NCI-H2227 treated with DMSO at 0.1 percent for 48 hours (cell line): ENCODE data around the gene CD2BP2.
"Not testable (repeated sequence)": the region's sequence is repeated elsewhere in the genome, so short reads cannot be mapped to it uniquely, and the experiment has no call there.

Experiments used
- DNase-seq: peaks from one replicate; lab custom pipeline; 2025; lab: John Stamatoyannopoulos, UW

Gene CD2BP2

DNA sequence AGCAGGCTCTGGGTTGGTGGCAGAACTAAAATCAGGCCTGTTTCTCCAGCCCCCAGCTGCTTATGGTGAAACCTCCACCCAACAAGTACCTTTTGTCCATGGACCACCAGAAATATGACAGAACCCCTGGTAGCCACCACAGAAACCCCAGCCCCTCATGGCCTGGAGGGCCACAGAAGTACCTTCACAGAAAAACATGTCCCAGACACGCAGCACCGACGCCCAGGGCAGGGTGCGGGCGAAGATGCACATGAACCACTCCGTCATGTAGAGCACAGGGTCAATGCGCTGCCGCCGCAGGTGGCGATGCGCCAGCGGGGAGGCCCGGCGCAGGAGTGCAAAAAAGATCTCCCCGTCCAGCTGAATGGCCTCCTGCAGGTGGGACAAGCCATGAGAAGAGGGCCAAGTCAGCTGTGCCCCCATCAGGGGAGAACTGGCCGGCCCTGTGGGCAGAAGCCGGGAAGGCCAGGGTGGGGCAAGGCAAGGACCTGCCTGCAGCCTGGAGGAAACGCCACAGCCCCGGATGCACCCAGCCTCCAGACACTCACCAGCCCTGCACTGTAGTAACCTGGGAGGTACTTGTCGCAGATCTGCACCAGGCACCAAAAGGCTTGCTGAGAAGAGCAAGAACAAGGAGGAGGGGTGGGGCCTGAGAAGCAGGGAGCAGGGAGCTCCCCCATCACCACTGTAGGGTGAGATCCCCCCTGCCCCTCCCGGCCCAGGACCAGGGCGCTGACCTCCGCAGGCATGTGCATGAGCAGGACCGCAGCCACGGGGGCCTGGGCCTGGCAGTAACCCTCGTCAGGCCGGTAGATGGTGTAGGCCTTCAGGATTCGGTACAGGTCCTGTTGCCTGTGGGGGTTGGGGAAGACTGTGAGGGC, 4.1 kb upstream of the CD2BP2 start:
- DNase-seq, result no peak

DNA sequence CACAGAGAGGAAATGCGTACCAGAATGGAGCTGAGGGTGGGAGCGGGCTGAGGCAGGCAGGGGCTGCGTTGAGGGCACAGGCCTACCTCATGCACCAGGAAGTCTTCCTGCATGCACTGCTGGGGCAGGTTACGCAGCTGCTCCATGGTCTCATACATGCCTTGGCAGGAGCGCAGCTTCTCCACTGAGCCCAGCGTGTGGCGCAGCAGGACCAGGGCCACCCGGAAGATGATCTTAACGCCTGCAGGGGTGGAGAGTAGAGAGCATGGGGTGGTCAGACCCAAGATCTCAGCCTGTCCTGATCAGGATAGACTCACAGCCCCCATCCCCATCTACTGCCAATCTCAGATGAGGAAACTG, 3.4 kb upstream of the CD2BP2 start:
- DNase-seq, result no peak

DNA sequence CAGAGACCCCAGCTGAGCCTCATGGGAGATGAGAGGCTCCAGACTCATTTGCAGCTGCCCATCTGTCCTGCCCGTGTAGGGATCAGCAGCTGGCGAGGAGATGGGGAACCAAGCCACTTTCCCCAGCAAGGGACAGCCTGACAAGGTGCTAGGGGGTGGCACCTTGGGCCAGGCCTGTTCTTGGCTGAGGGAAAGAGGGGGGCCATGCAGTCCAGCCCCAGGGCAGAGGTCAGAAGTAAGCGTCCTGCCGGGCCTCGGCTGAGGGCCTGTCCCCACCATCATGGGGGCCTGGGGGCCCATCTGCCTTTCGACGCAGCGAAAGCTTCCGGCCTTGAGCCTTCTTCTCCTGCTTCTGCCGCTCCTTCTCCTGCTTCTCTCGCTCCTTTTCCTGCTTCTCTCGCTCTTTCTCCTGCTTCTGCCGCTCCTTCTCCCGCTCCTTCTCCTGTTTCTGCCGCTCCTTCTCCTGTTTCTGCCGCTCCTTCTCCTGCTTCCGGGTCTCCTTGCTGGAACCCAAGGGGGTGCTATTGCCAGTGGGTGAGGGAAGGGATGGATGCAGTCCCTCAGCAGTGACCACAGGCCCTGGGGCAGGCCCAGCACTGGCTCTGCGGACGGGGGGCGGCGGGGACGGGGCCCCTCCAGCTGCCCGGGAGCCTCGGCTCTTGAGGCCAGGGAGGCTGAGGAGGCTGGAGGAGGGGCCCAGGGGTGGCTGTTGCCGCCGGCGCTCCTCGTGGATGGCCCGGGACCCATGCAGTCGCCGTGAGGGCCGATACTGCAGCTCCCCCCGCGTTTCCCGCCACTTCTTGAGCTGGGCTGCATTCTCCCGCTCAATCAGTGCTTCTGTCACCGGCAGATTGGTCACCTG, 2.8 kb upstream of the CD2BP2 start:
- DNase-seq, result no peak

DNA sequence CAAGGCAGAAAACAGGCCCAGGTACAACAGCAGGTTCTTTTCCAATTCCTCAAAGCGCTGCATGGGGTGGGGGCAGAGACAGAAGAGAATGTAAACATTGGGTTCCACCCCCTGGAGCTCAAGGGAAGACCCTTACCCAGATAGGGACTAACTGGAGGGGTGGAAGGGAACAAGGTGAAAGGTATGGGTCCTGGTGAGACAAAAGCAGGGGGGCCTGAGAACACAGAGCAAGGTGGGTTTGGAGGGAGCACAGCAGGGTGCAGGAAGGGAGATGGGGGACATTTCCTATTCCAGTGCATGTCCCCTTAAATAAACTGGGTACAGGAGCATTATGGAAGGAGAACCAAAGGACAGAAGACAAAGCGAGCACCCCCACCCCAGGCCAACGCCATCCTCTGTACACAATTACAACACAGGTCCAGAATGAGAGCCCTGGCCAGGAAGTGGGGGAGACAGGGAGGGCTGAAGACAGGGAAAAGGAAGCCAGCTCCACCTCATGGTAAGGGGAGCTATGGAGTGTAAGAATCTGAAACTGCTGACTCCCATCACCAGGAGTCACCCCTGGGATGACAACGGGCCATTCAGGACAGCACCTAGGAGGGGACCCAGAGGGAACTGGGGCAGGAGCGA, 2.1 kb upstream of the CD2BP2 start:
- DNase-seq, result no peak

- peak; percentile 55 for DNase-seq
Measured at GRCh38 chr16:30356401-30357084, 1.4 kb upstream of the CD2BP2 start.

DNA sequence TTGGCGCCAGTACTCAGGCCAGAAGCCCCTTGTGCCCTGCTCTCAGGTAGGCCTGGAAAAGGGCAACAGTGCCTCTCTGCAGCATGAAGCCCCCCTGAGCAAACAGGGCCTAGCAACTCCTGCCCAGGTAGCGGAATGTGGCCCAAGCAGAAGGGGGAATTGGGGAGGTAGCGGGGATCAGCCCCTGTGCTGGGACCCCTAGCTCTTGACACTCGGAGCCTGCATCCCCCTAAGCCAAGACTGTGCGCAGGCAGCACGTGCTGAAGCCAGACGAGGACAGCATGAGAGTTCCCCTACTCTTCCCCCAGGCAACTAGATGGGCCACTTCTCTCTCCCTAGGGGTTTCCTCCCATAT, 823 bp upstream of the CD2BP2 start:
- DNase-seq, result no peak

- no peak for DNase-seq
Measured at GRCh38 chr16:30354423-30355143, 525 bp downstream of the CD2BP2 start.

GRCh38 chr16:30353438-30354129, 1.5 kb downstream of the CD2BP2 start:
- DNase-seq, result no peak

- DNase-seq, result no peak
Measured at GRCh38 chr16:30352488-30353401, 2.4 kb downstream of the CD2BP2 start.

DNA sequence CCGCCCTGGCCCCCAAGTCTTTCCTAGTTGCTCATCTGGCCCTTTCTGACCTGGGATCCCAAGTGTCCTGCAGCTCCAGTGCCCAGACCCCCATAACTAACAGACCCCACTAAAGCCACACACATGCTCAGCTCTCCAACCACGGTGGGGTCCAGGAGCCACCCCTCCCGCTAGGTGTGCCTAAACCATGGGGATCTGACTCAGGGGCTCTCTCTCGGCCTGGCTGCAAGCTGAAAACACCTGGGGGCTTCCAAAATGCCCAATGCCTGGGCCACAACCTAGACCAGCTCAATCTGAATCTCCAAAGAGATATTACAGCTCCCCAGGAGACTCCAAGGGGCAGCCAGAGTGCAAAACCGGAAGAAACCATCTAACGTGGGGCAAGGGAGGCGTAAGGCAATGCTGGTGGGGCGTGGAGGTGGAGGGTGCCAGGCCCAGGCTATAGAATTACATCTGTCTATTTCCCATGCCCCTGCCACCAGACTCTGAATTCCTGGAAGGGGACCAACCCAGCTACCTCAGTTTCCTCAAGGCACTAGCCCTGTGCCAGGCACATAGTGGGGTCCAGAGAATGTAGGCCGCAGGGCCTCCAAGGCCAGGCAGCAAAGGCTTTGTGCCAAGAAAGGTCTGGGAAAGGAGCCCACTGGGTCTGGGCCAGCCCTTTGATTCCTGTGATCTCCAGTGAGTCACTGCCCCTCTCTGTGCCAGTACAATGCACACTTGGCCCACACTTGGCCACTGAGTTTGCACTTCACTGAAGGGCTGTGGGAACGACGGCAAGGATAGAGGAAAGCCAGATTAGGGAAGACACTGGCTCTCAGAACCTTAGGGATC, 3.3 kb downstream of the CD2BP2 start:
- no peak for DNase-seq

DNA sequence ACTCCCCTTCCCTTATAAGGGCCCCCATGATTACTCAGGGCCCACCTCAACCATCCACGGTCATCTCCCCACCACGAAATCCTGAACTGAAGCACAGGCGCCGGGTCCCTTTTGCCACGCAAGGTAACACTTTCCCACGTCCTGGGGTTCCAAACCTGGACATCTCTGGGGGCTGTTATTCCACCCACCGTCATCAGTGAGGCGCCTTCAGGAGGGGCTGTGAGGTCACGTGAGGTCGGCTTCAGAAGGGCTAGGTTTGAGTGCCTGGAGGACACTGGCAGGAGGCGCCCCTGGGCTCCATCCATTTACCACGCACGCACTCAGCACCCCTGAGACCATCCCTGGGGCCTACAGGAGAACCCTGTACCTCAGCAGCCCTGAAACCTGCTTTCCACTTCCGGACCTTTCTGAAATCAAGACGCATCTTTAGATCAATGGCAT, 4.1 kb downstream of the CD2BP2 start:
- no peak for DNase-seq

- no peak for DNase-seq
Measured at GRCh38 chr16:30350134-30350871, 4.8 kb downstream of the CD2BP2 start.

DNA sequence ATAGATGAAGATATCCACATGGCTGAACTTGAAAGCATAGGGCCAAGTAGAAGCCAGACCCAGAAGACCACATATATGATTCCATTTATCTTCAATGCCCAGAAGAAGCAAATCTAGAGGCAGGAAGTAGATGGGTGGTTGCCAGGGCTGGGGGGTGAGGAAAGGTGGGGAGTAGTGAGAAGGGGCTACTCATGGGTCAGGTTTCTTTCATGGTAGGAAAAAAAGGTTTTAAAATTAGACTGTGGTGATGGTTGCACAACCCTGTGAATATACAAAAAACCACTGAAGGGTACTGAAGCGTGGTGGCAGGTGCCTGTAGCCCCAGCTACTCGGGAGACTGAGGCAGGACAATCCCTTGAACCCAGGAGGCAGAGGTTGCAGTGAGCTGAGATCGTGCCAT, 5.4 kb downstream of the CD2BP2 start:
- DNase-seq, result no peak

DNA sequence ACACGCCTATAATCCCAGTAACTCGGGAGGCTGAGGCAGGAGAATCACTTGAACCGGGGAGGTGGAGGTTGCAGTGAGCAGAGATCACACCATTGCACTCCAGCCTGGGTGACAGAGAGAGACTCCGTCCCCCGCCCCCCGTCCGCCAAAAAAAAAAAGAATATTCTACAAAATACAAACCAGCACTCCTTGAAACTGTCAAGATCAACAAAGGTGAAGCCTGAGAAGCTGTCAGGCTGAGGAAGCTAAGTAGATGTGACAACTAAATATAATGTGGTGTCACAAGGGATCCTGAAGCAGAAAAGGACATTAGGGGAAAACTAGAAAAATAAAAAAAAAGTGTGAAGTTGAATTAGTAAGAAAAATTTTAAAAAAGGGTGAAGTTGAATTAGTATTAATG, 6.2 kb downstream of the CD2BP2 start:
- no peak for DNase-seq

DNA sequence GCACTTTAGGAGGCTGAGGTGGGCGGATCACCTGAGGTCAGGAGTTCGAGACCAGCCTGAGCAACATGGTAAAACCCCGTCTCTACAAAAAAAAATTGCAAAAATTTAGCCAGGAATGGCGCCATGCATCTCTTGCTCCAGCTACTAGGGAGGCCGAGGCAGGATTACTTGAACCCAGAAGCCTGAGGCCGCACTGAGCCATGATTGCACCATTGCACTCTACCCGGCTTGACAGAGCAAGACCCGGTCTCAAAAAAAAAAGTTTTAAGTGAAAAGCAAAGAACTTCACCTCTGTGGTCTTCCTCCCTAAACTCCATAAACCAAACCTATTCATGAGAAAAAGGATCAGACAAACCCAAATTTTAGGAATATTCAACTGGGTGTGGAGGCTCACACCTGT, 7.0 kb downstream of the CD2BP2 start:
- no peak for DNase-seq

DNA sequence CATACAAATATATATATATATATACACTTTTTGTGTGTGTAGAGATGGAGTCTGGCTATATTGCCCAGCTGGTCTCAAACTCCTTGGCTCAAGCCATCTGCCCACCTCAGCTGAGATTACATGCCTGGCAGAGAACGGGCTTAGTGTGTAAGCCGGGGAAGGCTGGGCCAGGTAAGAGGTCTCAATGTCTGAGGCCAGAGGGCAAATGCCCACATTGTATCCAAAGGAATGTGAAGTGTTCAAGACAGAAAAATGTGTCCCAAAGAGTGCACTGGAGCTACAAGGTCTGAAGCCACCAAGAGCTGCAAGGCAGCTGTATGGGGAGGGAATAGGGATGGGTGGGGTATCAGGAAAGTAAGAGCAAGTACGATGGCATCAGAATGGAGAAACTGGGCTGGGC, 8.8 kb downstream of the CD2BP2 start:
- no peak for DNase-seq

DNA sequence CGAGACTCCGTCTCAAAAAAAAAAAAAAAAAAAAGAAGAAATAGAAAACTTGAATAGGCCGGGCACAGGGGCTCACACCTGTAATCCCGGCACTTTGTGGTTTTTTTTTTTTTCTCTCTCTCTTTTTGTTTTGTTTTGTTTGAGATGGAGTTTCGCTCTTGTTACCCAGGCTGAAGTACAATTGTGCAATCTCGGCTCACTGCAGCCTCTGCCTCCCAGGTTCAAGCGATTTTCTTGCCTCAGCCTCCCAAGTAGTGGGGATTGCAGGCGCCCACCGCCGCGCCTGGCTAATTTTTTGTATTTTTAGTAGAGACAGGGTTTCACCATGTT, 11.7 kb downstream of the CD2BP2 start:
- DNase-seq, result not testable (repeated sequence)

GRCh38 chr16:30342751-30343490, 12.2 kb downstream of the CD2BP2 start:
- DNase-seq, result no peak
